PC-3 (cell line): ENCODE data around the gene PLEKHA6. TPM values are rescaled to one million over a fixed set of nuclear protein-coding genes. Genes with fewer than 3 reads are reported as not detected.

Experiments
- ATAC-seq: fragments of 200-7000 bp; cut with Tn5 transposase; 2 replicates; pipeline ENCODE4 v1.9.1; 2020; ENCODE audit warnings: mild to moderate bottlenecking, moderate library complexity
- BruUV-seq: library from RNA; stranded (reverse); fragments of 400-500 nt; replicated peaks from 2 replicates; lab custom pipeline; 2021; lab: Mats Ljungman, UMichigan
- CTCF ChIA-PET: fragments of 300-600 bp; sonication (Branson Sonifier 250); formaldehyde crosslinking; loops from one replicate; lab custom pipeline; 2022; ENCODE audit warnings: antibody characterized with exemption; lab: Charles Lee
- POLR2A ChIA-PET: fragments of 300-600 bp; sonication (Branson Sonifier 250); formaldehyde crosslinking; loops from one replicate; lab custom pipeline; 2022; ENCODE audit warnings: antibody characterized with exemption; ENCODE audit not compliant: unreplicated experiment; lab: Charles Lee
- DNase-seq: peaks from one replicate; pipeline ENCODE4 v3.0.0-alpha.2; 2015
- H2AFZ ChIP-seq: fragments of 300-600 bp; sonication (generic); 2 replicates; pipeline ENCODE4 v1.6.0; 2016; ENCODE audit warnings: antibody characterized with exemption, low read length
- H3F3A ChIP-seq: fragments of 300-600 bp; sonication (generic); one replicate; pipeline ENCODE4 v1.6.0; 2017; ENCODE audit warnings: antibody characterized with exemption, low read length, control low read depth, mild to moderate bottlenecking; ENCODE audit not compliant: unreplicated experiment
- H3K27ac ChIP-seq: fragments of 300-600 bp; sonication (generic); 2 replicates; pipeline ENCODE4 v1.5.1; 2016; ENCODE audit warnings: mild to moderate bottlenecking, low read length
- H3K27me3 ChIP-seq: fragments of 300-600 bp; sonication (generic); 2 replicates; pipeline ENCODE4 v1.6.1; 2016; ENCODE audit warnings: low read length, mixed read lengths
- H3K36me3 ChIP-seq: fragments of 300-600 bp; sonication (generic); 2 replicates; pipeline ENCODE4 v1.6.1; 2016; ENCODE audit warnings: low read depth, mixed run types, low read length, mixed read lengths
- H3K4me1 ChIP-seq: fragments of 300-600 bp; sonication (generic); 2 replicates; pipeline ENCODE4 v1.5.1; 2016; ENCODE audit warnings: low read length; ENCODE audit not compliant: insufficient read depth
- H3K4me2 ChIP-seq: fragments of 300-600 bp; sonication (generic); 2 replicates; pipeline ENCODE4 v1.6.0; 2016; ENCODE audit warnings: low read length
- H3K4me3 ChIP-seq: fragments of 300-600 bp; sonication (generic); 2 replicates; pipeline ENCODE4 v1.5.1; 2016; ENCODE audit warnings: mild to moderate bottlenecking, low read length, mixed read lengths
- H3K79me2 ChIP-seq: fragments of 300-600 bp; sonication (generic); 2 replicates; pipeline ENCODE4 v1.6.1; 2017; ENCODE audit warnings: low read length, mixed read lengths
- H3K9ac ChIP-seq: fragments of 300-600 bp; sonication (generic); 2 replicates; pipeline ENCODE4 v1.6.0; 2016; ENCODE audit warnings: mild to moderate bottlenecking, low read length
- H3K9me2 ChIP-seq: fragments of 300-600 bp; sonication (generic); replicated peaks from 2 replicates; pipeline ENCODE4 v1.6.1; 2016; ENCODE audit warnings: mixed run types, low read length, mixed read lengths
- H3K9me3 ChIP-seq: fragments of 300-600 bp; sonication (generic); 2 replicates; pipeline ENCODE4 v1.6.1; 2016; ENCODE audit warnings: low read length, mixed read lengths
- H4K20me1 ChIP-seq: fragments of 300-600 bp; sonication (generic); 2 replicates; pipeline ENCODE4 v1.6.1; 2016; ENCODE audit warnings: low read length, mixed read lengths
- EZH2 ChIP-seq: fragments of 300-600 bp; sonication (generic); IDR thresholded peaks from one replicate; pipeline ENCODE4 v1.6.1; 2017; ENCODE audit warnings: antibody characterized with exemption, mild to moderate bottlenecking, low read length; ENCODE audit not compliant: unreplicated experiment
- EZH2phosphoT487 ChIP-seq: fragments of 300-600 bp; sonication (generic); IDR thresholded peaks from 2 replicates; pipeline ENCODE4 v1.6.1; 2018; ENCODE audit warnings: mild to moderate bottlenecking, antibody characterized with exemption, low read length, borderline replicate concordance
- intact Hi-C: fragments of 100-400 bp; cut with micrococcal nuclease; formaldehyde crosslinking; loops from 2 replicates; pipeline ENCODE4 v1.9.0; 2023
- total RNA-seq: library from RNA; depleted of rRNA; stranded (reverse); fragments of >200 nt; gene quantifications from 2 replicates; pipeline ENCODE4 v1.2.3, GENCODE V29; 2014
- TF ChIP-seq, protein P1 (sequence below): fragments of 300-600 bp; sonication (generic); conservative IDR thresholded peaks from 2 replicates; pipeline ENCODE4 v1.5.1; 2017; ENCODE audit warnings: antibody characterized with exemption, low read depth, mild to moderate bottlenecking, low read length

PLEKHA6 gene
- total RNA-seq, 1 experiment from 2014 or later = 53.8 TPM

DNA sequence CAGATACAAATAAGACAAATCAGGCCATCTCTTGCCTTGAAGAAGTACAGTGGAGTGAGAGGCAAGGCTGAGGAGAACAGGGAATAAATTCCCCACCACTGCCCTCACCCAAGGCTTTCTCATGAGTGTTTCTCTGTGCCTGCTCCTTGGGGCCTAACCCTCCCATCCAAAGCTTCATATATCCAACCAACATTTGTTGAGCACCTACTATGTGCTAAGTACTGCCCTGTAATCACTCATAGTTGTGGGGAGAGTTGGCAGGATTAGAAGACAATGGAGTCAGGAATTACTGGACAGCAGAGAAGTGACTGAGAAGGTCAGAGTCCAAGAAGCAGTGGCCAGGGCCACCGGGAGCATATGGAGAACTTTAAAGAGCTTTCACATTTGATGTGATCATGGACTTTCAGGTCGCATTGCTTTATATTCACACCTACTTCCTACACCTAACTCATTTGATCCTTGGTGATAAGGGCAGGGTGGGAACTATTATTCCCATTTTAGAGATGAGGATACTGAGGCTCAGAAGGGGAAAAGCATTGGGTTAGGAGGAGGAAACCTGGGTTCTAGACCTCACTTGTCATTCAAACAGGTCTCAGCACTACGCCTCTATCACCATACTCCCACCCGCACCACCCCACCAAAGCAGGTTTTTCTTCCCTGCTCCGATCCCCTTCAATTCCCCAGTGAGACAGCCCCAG lies 6.4 kb downstream of the PLEKHA6 start:
- no peaks in the 10 kb centered on the region for H3K9me3 ChIP-seq
- TF ChIP-seq EZH2phosphoT487 (no peak), EZH2 (no peak)
- TF ChIP-seq, protein P1, sequence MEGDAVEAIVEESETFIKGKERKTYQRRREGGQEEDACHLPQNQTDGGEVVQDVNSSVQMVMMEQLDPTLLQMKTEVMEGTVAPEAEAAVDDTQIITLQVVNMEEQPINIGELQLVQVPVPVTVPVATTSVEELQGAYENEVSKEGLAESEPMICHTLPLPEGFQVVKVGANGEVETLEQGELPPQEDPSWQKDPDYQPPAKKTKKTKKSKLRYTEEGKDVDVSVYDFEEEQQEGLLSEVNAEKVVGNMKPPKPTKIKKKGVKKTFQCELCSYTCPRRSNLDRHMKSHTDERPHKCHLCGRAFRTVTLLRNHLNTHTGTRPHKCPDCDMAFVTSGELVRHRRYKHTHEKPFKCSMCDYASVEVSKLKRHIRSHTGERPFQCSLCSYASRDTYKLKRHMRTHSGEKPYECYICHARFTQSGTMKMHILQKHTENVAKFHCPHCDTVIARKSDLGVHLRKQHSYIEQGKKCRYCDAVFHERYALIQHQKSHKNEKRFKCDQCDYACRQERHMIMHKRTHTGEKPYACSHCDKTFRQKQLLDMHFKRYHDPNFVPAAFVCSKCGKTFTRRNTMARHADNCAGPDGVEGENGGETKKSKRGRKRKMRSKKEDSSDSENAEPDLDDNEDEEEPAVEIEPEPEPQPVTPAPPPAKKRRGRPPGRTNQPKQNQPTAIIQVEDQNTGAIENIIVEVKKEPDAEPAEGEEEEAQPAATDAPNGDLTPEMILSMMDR = no peak
- ChIA-PET CTCF (no interaction called here), POLR2A (no interaction called here)
- no TSS peak for BruUV-seq
- no peak overlapping the region for H2AFZ ChIP-seq
- no peak overlapping the region for H3K4me2 ChIP-seq
- H3F3A ChIP-seq = no peaks in the 10 kb centered on the region
- no peak overlapping the region for H3K9ac ChIP-seq
- H3K9me2 ChIP-seq = no peaks in the 10 kb centered on the region
- H3K79me2 ChIP-seq = peaks cover 64% of the 10 kb centered on the region
- peaks cover 9% of the 10 kb centered on the region for H3K36me3 ChIP-seq
- no peak for ATAC-seq
- no peak overlapping the region for H3K27ac ChIP-seq
- intact Hi-C loops = no loop called here
- no peaks in the 10 kb centered on the region for H3K4me1 ChIP-seq
- DNase-seq = no peak
- H3K27me3 ChIP-seq = no peaks in the 10 kb centered on the region
- no peaks in the 10 kb centered on the region for H4K20me1 ChIP-seq
- no peak overlapping the region for H3K4me3 ChIP-seq

DNA sequence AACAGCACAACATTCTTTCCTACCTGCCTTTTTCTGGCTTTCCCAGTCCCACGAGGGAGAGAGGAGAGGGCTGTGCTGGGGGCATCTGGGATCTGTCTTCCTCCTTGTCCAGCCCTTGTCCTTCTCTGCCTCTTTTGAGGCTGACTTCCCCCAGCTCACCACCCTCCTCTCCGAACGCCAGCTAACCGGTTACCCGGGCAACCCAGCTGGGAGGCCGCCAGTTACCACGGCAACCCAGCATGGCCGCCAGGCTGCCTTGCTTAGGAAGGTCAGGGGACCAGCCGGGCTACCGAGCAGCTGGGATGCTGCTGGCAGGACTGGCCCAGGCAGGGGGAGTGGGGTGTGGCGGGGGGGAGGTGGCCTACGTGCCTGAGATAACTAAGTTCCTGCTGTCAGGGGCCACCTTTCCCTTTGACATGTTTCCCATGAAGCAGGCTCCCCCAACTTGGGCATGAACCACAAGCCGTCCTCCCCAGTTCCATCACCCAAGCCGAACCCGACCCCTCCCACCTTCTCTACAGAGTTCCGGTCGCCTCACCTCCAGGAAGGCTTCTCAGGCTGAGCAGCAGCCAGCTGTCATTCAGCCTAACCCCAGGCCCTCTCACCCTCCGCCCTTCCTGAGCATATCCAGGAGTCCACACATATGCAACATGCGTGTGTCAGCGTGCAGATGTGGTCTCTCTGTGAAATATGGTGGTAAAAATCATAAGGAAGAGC lies 8.7 kb downstream of the PLEKHA6 start:
- Histone ChIP-seq H2AFZ (no peak overlapping the region), H3K27me3 (no peaks in the 10 kb centered on the region), H3K4me2 (no peak overlapping the region), H3K9ac (no peak overlapping the region), H3K4me3 (no peak overlapping the region), H3K9me3 (no peaks in the 10 kb centered on the region), H3F3A (no peaks in the 10 kb centered on the region), H4K20me1 (no peaks in the 10 kb centered on the region), H3K4me1 (no peaks in the 10 kb centered on the region), H3K36me3 (peaks cover 9% of the 10 kb centered on the region), H3K9me2 (no peaks in the 10 kb centered on the region), H3K79me2 (peaks cover 46% of the 10 kb centered on the region), H3K27ac (no peak overlapping the region)
- DNase-seq = no peak
- TF ChIP-seq, protein P1 = no peak
- TF ChIP-seq EZH2 = no peak
- no peak for TF ChIP-seq EZH2phosphoT487
- no TSS peak for BruUV-seq
- intact Hi-C loops = no loop called here
- POLR2A ChIA-PET = no interaction called here
- ATAC-seq = no peak
- CTCF ChIA-PET = no interaction called here

DNA sequence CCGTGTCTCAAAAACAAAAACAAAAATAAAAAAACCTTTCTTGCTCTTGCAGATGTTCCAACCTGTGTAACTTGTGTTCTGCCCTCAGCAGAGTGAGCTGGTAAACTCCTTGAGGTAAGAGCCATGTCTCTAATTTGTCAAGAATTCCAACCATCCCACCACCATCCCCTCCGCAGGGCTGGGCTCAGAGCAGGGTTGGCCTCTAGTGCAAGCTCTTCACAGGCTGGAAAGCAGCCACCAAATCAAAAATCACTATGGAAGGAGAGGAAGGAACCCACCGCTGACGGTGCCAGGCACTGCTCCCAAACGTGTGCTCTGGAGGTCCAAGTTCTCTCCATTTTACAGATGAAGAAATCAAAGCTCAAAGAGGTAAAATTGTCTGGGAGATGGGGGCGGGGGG lies 9.4 kb downstream of the PLEKHA6 start:
- ChIA-PET CTCF (no interaction called here), POLR2A (no interaction called here)
- H3K79me2 ChIP-seq = peaks cover 50% of the 10 kb centered on the region
- no peak overlapping the region for H3K4me3 ChIP-seq
- H3K9ac ChIP-seq = no peak overlapping the region
- H4K20me1 ChIP-seq = no peaks in the 10 kb centered on the region
- no peak overlapping the region for H2AFZ ChIP-seq
- H3K36me3 ChIP-seq = peaks cover 9% of the 10 kb centered on the region
- H3K4me2 ChIP-seq = no peak overlapping the region
- no peaks in the 10 kb centered on the region for H3K9me2 ChIP-seq
- no peaks in the 10 kb centered on the region for H3K4me1 ChIP-seq
- ATAC-seq (no peak), DNase-seq (no peak)
- TF ChIP-seq, protein P1 = no peak
- TF ChIP-seq EZH2 = no peak
- TF ChIP-seq EZH2phosphoT487 = no peak
- no peaks in the 10 kb centered on the region for H3K27me3 ChIP-seq
- H3K27ac ChIP-seq = no peak overlapping the region
- BruUV-seq = no TSS peak
- H3F3A ChIP-seq = no peaks in the 10 kb centered on the region
- intact Hi-C loops = no loop called here
- H3K9me3 ChIP-seq = no peaks in the 10 kb centered on the region
